Trophoblast cell (in vitro differentiated cells and primary cell): ENCODE data around the gene HECW1.

Experiments used
- DNase-seq, 2 donors: peaks; one replicate each; pipeline ENCODE4 v3.0.0-alpha.2; 2016
- H2AFZ ChIP-seq: 2 replicates; pipeline ENCODE4 v1.6.1; 2013; ENCODE audit warnings: low read length, moderate library complexity, mild to moderate bottlenecking; ENCODE audit not compliant: insufficient read depth, poor library complexity
- H2AK5ac ChIP-seq: 2 replicates; pipeline ENCODE4 v1.6.1; 2013; ENCODE audit warnings: mild to moderate bottlenecking, low read length
- H2BK120ac ChIP-seq: 2 replicates; pipeline ENCODE4 v1.6.1; 2013; ENCODE audit warnings: low read length, mild to moderate bottlenecking, moderate library complexity; ENCODE audit not compliant: insufficient read depth, poor library complexity
- H2BK12ac ChIP-seq: 2 replicates; pipeline ENCODE4 v1.6.1; 2013; ENCODE audit warnings: mild to moderate bottlenecking, low read length, moderate library complexity
- H2BK5ac ChIP-seq: 2 replicates; pipeline ENCODE4 v1.6.1; 2013; ENCODE audit warnings: low read length, low read depth, moderate library complexity, mild to moderate bottlenecking; ENCODE audit not compliant: poor library complexity
- H3K14ac ChIP-seq: 2 replicates; pipeline ENCODE4 v1.6.1; 2013; ENCODE audit warnings: mild to moderate bottlenecking, low read length
- H3K18ac ChIP-seq: 2 replicates; pipeline ENCODE4 v1.6.1; 2013; ENCODE audit warnings: mild to moderate bottlenecking, low read length
- H3K23ac ChIP-seq: 2 replicates; pipeline ENCODE4 v1.6.1; 2013; ENCODE audit warnings: low read length
- H3K27ac ChIP-seq: 2 replicates; pipeline ENCODE4 v1.5.1; 2013; ENCODE audit warnings: low read depth, mild to moderate bottlenecking, inconsistent platforms, low read length, moderate library complexity
- H3K27me3 ChIP-seq: 2 replicates; pipeline ENCODE4 v1.6.1; 2013; ENCODE audit warnings: inconsistent platforms, mild to moderate bottlenecking, low read length, moderate library complexity; ENCODE audit not compliant: insufficient read depth
- H3K36me3 ChIP-seq, 2 experiments: 1 replicate in 1 of 2; 2 replicates in 1 of 2; pipeline ENCODE4 v1.6.1; 2013; ENCODE audit warnings: low read length in 2 of 2, mild to moderate bottlenecking in 2 of 2, moderate library complexity in 1 of 2; ENCODE audit not compliant: insufficient read depth in 2 of 2, control insufficient read depth in 1 of 2
- H3K4ac ChIP-seq: 2 replicates; pipeline ENCODE4 v1.6.1; 2013; ENCODE audit warnings: low read depth, mild to moderate bottlenecking, low read length, moderate library complexity
- H3K4me1 ChIP-seq, 2 experiments: 1 replicate in 1 of 2; 2 replicates in 1 of 2; pipeline ENCODE4 v1.6.1; 2013; ENCODE audit warnings: low read length in 2 of 2, mild to moderate bottlenecking in 2 of 2, moderate library complexity in 1 of 2; ENCODE audit not compliant: insufficient read depth in 2 of 2, control insufficient read depth in 1 of 2
- H3K4me2 ChIP-seq: 2 replicates; pipeline ENCODE4 v1.6.1; 2013; ENCODE audit warnings: inconsistent platforms, mild to moderate bottlenecking, low read length, moderate library complexity
- H3K4me3 ChIP-seq: 2 replicates; pipeline ENCODE4 v1.5.1; 2013; ENCODE audit warnings: mild to moderate bottlenecking, low read depth, low read length, inconsistent platforms
- H3K79me1 ChIP-seq: one replicate; pipeline ENCODE4 v1.6.1; 2013; ENCODE audit warnings: low read length
- H3K79me2 ChIP-seq: 2 replicates; pipeline ENCODE4 v1.6.1; 2013; ENCODE audit warnings: low read length, mild to moderate bottlenecking; ENCODE audit not compliant: control insufficient read depth, insufficient read depth, poor library complexity
- H3K9ac ChIP-seq: 2 replicates; pipeline ENCODE4 v1.6.1; 2013; ENCODE audit warnings: mild to moderate bottlenecking, low read length
- H3K9me3 ChIP-seq: 2 replicates; pipeline ENCODE4 v1.6.1; 2013; ENCODE audit warnings: low read depth, mild to moderate bottlenecking, control low read depth, inconsistent platforms, low read length; ENCODE audit not compliant: insufficient read depth
- H4K12ac ChIP-seq: 2 replicates; pipeline ENCODE4 v1.6.1; 2013; ENCODE audit warnings: low read depth, mild to moderate bottlenecking, low read length, moderate library complexity
- H4K8ac ChIP-seq: 2 replicates; pipeline ENCODE4 v1.6.1; 2013; ENCODE audit warnings: low read depth, mild to moderate bottlenecking, low read length, moderate library complexity
- H4K91ac ChIP-seq: one replicate; pipeline ENCODE4 v1.6.1; 2013; ENCODE audit warnings: low read depth, mild to moderate bottlenecking, low read length, moderate library complexity
- WGBS: extraction: QIAGEN DNeasy Blood & Tissue Kit; methylation state at CpG from one replicate; pipeline ENCODE4 v1.1.7; 2013; ENCODE audit warnings: missing lambda C conversion rate; ENCODE audit not compliant: insufficient read length, insufficient coverage; ENCODE audit errors: extremely low coverage; 5-methylcytosine and 5-hydroxymethylcytosine counted together

The HECW1 gene

DNA sequence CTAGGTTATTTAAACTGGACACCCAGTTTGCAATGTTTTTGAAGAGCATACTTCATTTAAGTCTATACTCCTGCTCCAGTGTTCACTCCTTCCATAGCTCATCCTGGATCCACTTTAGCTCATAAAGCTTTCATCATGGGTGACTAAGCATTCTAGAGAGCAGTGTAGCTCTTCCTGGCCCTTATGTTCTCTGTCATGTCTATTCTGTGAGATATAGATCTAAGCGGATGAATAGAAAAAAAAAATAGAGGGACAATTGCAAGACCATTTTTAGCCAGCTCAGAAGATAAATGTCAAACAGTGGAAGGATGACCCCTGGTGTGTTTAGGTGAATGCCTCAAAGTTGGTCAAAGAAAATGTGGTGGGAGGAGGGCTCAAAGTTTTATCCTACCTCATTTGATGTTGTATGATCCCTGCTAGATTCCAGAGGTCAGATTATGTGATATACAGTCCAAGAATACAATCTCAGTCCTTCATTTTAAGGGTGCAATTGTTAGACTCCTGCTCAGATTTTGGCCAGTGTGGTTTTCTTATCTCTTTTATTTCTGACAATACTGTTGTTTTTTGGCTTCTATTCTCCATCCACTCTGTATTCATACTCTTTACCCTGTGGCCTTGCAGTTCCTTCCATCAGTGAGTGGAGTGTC lies 7.5 kb upstream of the HECW1 start:
- no CpG with 5 or more reads among the region's 1 CpG for WGBS
- H2AFZ ChIP-seq, result no peak overlapping the region
- no peak overlapping the region for H2BK120ac ChIP-seq
- H3K4me2 ChIP-seq, result no peak overlapping the region
- no peaks in the 10 kb centered on the region for H3K79me2 ChIP-seq
- H3K23ac ChIP-seq, result no peak overlapping the region
- no peaks in the 10 kb centered on the region for H3K79me1 ChIP-seq
- DNase-seq, result no peak
- H3K4me3 ChIP-seq, result no peak overlapping the region
- no peak overlapping the region for H4K8ac ChIP-seq
- H3K4me1 ChIP-seq, result no peaks in the 10 kb centered on the region
- H3K27me3 ChIP-seq, result no peaks in the 10 kb centered on the region
- no peak overlapping the region for H3K4ac ChIP-seq
- no peak overlapping the region for H3K14ac ChIP-seq
- H3K36me3 ChIP-seq, result no peaks in the 10 kb centered on the region
- no peak overlapping the region for H3K18ac ChIP-seq
- no peaks in the 10 kb centered on the region for H3K9me3 ChIP-seq
- H2AK5ac ChIP-seq, result no peak overlapping the region
- H3K9ac ChIP-seq, result no peak overlapping the region
- no peak overlapping the region for H2BK5ac ChIP-seq
- no peak overlapping the region for H4K91ac ChIP-seq
- H3K27ac ChIP-seq, result no peak overlapping the region
- H4K12ac ChIP-seq, result no peak overlapping the region
- no peak overlapping the region for H2BK12ac ChIP-seq

DNA sequence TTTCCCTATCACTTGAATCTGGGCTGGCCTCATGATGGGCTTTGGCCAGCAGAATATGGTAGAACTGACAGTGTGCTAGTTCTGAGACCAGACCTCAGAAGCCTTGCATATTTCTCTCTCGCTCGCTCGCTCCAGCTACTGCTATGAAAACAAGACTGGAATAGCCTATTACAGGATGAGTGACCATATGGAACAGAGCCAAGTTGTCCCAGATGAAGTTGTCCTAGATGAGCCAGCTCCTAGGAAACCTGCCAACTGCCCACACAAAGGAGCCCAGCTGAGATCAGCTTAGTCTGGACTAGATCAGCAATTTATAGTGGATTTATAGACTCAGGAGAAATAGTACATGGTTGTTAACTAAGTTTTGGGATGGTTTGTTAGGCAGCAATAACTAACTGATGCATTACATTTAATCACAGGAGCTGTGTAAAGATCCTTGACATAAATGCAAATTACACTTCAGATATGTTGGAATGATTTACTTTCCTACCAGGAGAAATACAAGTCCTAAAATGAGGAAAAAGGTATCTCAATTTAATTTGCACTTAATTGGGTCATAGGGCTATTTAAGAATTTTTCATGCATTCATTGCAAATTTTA lies 6.8 kb upstream of the HECW1 start:
- Histone ChIP-seq H4K8ac (no peak overlapping the region), H3K4ac (no peak overlapping the region), H3K79me1 (no peaks in the 10 kb centered on the region), H3K27me3 (no peaks in the 10 kb centered on the region), H3K4me2 (no peak overlapping the region), H4K91ac (no peak overlapping the region), H2BK12ac (no peak overlapping the region), H3K14ac (no peak overlapping the region), H2AK5ac (no peak overlapping the region), H2BK5ac (no peak overlapping the region), H3K9me3 (no peaks in the 10 kb centered on the region), H2AFZ (no peak overlapping the region), H3K79me2 (no peaks in the 10 kb centered on the region), H3K18ac (no peak overlapping the region), H3K23ac (no peak overlapping the region), H4K12ac (no peak overlapping the region), H3K36me3 (no peaks in the 10 kb centered on the region), H3K9ac (no peak overlapping the region), H3K27ac (no peak overlapping the region), H2BK120ac (no peak overlapping the region), H3K4me3 (no peak overlapping the region), H3K4me1 (no peaks in the 10 kb centered on the region)
- WGBS, result no CpG with 5 or more reads among the region's 3 CpGs
- no peak for DNase-seq

DNA sequence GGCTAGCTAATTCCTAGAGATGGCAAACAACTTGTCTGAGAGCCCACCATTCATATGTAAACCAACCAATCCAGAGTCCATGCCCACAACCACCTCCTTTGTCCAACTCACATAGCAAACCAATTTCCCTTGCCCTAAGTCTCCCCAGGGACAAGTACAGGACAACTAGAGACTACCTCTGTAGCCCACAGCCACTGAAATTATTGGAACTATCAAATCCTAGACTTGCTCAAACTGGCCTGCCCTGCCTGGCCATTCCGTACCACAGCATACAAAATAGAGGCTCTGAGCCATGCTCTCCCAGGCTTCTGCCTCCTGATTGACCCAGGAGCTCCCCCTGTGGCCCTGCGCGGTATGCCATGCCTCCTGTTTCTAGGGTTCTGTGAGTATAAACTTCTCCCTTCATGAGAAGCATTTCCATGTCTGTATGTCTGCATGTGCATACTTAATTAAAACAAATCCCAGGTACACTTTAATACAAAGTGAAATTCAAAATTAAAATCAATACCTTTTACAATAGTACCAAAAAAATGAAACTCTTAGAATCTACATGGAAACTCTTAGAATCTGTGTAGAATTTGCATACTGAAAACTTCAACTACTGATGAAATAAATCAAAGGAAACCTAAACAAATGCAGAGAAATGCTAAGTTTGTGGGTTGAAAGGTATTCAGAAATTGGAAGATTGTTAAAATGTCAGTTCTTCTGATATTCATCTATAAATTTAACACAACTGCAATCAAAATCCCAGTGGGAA lies 4.0 kb upstream of the HECW1 start:
- no peak overlapping the region for H2AK5ac ChIP-seq
- H3K18ac ChIP-seq, result no peak overlapping the region
- WGBS, result no CpG with 5 or more reads among the region's 3 CpGs
- H4K91ac ChIP-seq, result no peak overlapping the region
- H3K79me2 ChIP-seq, result no peaks in the 10 kb centered on the region
- H3K27me3 ChIP-seq, result peaks cover 21% of the 10 kb centered on the region
- H3K36me3 ChIP-seq, result no peaks in the 10 kb centered on the region
- no peak overlapping the region for H2AFZ ChIP-seq
- H4K8ac ChIP-seq, result no peak overlapping the region
- H3K9me3 ChIP-seq, result peaks cover 6% of the 10 kb centered on the region
- H3K14ac ChIP-seq, result no peak overlapping the region
- H3K27ac ChIP-seq, result no peak overlapping the region
- no peak overlapping the region for H3K4me2 ChIP-seq
- H3K23ac ChIP-seq, result no peak overlapping the region
- no peak overlapping the region for H4K12ac ChIP-seq
- H3K4ac ChIP-seq, result no peak overlapping the region
- no peak overlapping the region for H2BK5ac ChIP-seq
- no peak overlapping the region for H3K9ac ChIP-seq
- DNase-seq, result peak; percentile 69 to 87
- peaks cover 7 to 10% of the 10 kb centered on the region in 2 experiments for H3K4me1 ChIP-seq
- H2BK120ac ChIP-seq, result no peak overlapping the region
- no peaks in the 10 kb centered on the region for H3K79me1 ChIP-seq
- H3K4me3 ChIP-seq, result no peak overlapping the region
- H2BK12ac ChIP-seq, result no peak overlapping the region

DNA sequence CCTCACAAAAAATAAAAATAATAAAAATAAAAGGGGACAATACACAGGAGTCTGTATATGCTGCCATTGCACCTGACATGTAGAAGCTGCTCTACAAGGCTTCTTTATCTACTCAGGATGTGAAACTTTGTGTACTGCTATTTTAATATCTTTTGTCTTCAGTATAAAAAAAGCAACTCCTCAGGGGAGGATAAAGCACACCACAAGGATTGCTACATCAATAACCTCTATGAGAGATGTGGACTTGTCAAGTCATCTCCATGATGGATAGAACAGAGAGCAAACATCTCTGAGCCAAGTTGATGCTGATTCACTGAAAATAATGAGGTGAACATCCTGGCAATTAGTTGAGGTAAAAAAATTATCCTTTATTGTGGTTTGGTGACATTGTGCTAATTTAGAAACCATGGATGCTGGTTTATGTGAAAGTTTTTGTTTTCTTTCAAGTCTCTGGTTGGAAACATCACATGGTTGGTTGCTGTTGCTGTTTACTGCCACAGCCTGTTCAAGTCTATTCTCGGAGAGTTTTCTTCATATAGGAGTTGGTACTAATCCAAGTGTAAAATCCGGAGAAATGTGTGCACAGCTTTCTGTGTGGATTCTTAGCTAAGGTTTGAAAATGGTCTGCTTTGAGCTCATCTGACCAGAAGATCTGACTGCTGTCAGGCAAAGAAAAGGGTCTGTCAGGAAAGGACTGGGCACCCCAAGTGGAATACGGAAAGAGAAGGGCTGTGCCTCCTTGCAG lies 1.5 kb upstream of the HECW1 start:
- Histone ChIP-seq H2AFZ (no peak overlapping the region), H2BK5ac (no peak overlapping the region), H3K4me1 (peaks cover 7 to 14% of the 10 kb centered on the region in 2 experiments), H3K14ac (no peak overlapping the region), H3K4me2 (no peak overlapping the region), H2BK12ac (no peak overlapping the region), H4K8ac (no peak overlapping the region), H4K12ac (no peak overlapping the region), H3K79me2 (no peaks in the 10 kb centered on the region), H3K18ac (no peak overlapping the region), H3K27ac (no peak overlapping the region), H4K91ac (no peak overlapping the region), H3K4ac (no peak overlapping the region), H3K9ac (no peak overlapping the region), H3K27me3 (peaks cover 32% of the 10 kb centered on the region), H3K9me3 (peaks cover 6% of the 10 kb centered on the region), H2BK120ac (no peak overlapping the region), H3K23ac (no peak overlapping the region), H3K4me3 (no peak overlapping the region), H2AK5ac (no peak overlapping the region), H3K36me3 (no peaks in the 10 kb centered on the region), H3K79me1 (no peaks in the 10 kb centered on the region)
- WGBS, result no CpG with 5 or more reads among the region's 3 CpGs
- no peak for DNase-seq
